ENCODE measurements around the gene TGFA.

- no peak for TF ChIP-seq CTCF (optimal IDR thresholded peaks at IDR 0.05 in 1 of 3, IDR thresholded peaks at IDR 0.05 in 1 of 3, conservative IDR thresholded peaks at IDR 0.05 in 1 of 3; ENCODE audit: extremely low read depth in 1 of 3, insufficient read depth in 2 of 3, low read length in 3 of 3)
- no peak for TF ChIP-seq EZH2 (IDR thresholded peaks at IDR 0.05; ENCODE audit: low read length)
Measured at GRCh38 chr2:70522627-70523026, 31.0 kb downstream of the TGFA start.
